ENCODE measurements around the gene MFN2.

MFN2 gene

DNA sequence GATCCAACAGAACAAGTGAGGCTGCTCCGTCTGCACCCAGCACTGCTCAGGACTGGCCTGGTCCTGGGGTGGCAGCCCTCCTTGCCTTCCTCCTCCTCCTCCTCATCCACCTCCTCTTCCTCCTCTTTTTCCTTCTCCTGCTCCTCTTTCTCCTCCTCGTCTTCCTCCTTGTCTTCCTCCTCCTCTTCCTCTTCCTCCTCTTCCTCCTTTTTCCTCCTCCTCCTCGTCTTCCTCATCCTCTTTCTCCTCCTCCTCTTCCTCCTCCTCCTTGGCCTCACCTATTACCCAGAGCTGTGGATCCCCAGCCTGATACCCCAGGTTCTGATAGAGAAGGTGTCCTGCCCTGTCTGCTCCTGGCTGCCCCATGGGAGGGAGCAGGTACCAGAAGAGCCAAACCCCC is 16.6 kb upstream of the MFN2 start:
- no peaks in the 10 kb centered on the region for H3K27me3 ChIP-seq (ENCODE audit: insufficient read depth, poor library complexity, severe bottlenecking)
- no peak for ATAC-seq (ENCODE audit: low read depth)
- H3K4me3 ChIP-seq (ENCODE audit: severe bottlenecking) = no peak overlapping the region
- no peaks in the 10 kb centered on the region for H3K4me1 ChIP-seq (ENCODE audit: insufficient read depth, poor library complexity, severe bottlenecking)
- TF ChIP-seq, protein P1, sequence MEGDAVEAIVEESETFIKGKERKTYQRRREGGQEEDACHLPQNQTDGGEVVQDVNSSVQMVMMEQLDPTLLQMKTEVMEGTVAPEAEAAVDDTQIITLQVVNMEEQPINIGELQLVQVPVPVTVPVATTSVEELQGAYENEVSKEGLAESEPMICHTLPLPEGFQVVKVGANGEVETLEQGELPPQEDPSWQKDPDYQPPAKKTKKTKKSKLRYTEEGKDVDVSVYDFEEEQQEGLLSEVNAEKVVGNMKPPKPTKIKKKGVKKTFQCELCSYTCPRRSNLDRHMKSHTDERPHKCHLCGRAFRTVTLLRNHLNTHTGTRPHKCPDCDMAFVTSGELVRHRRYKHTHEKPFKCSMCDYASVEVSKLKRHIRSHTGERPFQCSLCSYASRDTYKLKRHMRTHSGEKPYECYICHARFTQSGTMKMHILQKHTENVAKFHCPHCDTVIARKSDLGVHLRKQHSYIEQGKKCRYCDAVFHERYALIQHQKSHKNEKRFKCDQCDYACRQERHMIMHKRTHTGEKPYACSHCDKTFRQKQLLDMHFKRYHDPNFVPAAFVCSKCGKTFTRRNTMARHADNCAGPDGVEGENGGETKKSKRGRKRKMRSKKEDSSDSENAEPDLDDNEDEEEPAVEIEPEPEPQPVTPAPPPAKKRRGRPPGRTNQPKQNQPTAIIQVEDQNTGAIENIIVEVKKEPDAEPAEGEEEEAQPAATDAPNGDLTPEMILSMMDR (IDR thresholded peaks at IDR 0.05; ENCODE audit: poor library complexity, severe bottlenecking) = no peak
- DNase-seq (ENCODE audit: low spot score) = no peak
- H3K9me3 ChIP-seq (ENCODE audit: severe bottlenecking) = no peaks in the 10 kb centered on the region
- no peak overlapping the region for H3K27ac ChIP-seq (ENCODE audit: poor library complexity, severe bottlenecking)
- peaks cover 57% of the 10 kb centered on the region for H3K36me3 ChIP-seq (ENCODE audit: low read depth)

DNA sequence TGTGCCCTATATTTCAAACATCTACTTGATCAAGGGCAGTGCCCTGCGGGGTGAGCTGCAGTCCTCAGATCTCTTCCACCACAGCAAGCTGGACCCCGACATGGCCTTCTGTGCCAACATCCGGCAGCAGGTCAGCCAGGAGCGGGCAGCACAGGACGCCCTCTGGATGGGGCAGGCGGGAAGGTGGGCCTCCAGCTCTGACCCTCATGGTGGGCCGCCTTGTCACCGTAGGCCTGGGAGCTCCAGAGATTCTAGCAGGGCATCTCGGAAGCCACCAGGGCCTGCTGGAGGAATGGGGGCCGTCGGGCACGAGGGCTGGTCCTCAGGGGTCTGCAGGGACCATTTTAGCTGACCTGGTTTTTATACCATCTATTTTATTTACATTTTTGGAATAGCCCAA is 15.6 kb upstream of the MFN2 start:
- no peaks in the 10 kb centered on the region for H3K9me3 ChIP-seq (ENCODE audit: severe bottlenecking)
- no peaks in the 10 kb centered on the region for H3K27me3 ChIP-seq (ENCODE audit: insufficient read depth, poor library complexity, severe bottlenecking)
- TF ChIP-seq, protein P1 (IDR thresholded peaks at IDR 0.05; ENCODE audit: poor library complexity, severe bottlenecking) = no peak
- DNase-seq (ENCODE audit: low spot score) (no peak), ATAC-seq (ENCODE audit: low read depth) (no peak)
- H3K36me3 ChIP-seq (ENCODE audit: low read depth) = peaks cover 58% of the 10 kb centered on the region
- H3K4me1 ChIP-seq (ENCODE audit: insufficient read depth, poor library complexity, severe bottlenecking) = no peaks in the 10 kb centered on the region
- no peak overlapping the region for H3K4me3 ChIP-seq (ENCODE audit: severe bottlenecking)
- H3K27ac ChIP-seq (ENCODE audit: poor library complexity, severe bottlenecking) = no peak overlapping the region

DNA sequence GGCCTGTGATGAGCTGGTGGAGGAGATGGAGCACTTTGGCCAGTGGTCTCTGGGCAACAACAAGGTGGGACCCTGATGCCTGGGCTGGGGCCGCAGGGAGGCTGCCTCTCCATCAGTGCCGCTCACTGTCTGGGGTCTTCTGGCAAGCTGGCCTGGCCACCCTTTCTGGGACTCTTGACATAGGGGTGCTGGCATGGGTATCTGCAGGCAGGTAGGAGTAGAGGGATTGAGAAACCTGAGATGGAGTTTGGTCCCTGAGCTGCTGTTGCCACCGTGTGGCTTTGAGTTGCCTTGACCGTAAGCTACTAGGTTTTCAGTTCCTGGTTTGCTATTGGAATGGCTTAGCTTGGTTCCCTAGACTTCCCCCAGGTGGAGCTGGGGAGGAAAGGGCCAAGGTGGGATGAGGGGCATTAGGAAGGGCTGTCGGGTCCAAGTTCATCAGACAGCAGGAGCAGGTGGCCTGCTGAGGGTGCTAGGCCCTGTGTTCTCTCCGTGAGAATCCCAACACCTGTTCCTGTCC is 13.2 kb upstream of the MFN2 start:
- ATAC-seq (ENCODE audit: low read depth) = peak; percentile 83

DNA sequence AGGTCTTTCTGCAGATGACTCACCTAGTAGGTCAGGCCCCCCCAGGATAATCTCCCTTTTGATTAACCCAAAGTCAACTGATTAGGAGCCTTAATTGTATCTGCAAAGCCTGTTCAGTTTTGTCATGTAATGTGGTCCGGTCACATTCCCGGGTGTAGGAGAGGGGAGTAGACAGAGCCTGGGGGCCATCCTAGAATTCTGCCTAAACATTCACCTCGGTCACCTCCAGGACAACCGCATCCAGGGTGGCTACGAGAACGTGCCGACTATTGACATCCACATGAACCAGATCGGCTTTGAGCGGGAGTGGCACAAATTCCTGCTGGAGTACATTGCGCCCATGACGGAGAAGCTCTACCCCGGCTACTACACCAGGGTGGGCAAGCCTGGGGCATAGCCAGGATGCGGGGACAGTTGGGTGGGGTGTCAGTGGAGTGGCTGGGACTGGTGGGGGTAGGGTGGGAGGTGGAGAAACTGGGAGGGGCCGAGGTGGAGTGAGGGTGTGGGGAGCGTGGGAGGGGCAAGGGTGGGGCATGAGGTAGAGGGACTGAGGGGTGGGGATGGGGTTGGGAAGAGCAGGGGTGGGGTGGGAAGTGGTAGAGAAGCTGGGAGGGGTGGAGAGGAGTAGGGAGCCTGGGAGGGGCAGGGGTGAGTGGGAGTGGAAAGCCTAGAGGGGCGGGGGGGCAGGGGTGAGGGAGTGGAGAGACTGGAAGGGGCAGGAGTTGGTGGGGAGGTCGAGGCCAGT is 9.6 kb upstream of the MFN2 start:
- TF ChIP-seq, protein P1 (IDR thresholded peaks at IDR 0.05; ENCODE audit: poor library complexity, severe bottlenecking) = no peak
- ATAC-seq (ENCODE audit: low read depth) (no peak), DNase-seq (ENCODE audit: low spot score) (no peak)
- Histone ChIP-seq H3K27ac (ENCODE audit: poor library complexity, severe bottlenecking) (no peak overlapping the region), H3K9me3 (ENCODE audit: severe bottlenecking) (no peaks in the 10 kb centered on the region), H3K27me3 (ENCODE audit: insufficient read depth, poor library complexity, severe bottlenecking) (no peaks in the 10 kb centered on the region), H3K4me3 (ENCODE audit: severe bottlenecking) (no peak overlapping the region), H3K4me1 (ENCODE audit: insufficient read depth, poor library complexity, severe bottlenecking) (no peaks in the 10 kb centered on the region), H3K36me3 (ENCODE audit: low read depth) (peaks cover 49% of the 10 kb centered on the region)

More for the DNA sequence above, 13.2 kb upstream of the MFN2 start:
- TF ChIP-seq, protein P1 (IDR thresholded peaks at IDR 0.05; ENCODE audit: poor library complexity, severe bottlenecking) = peak; percentile 57
- H3K9me3 ChIP-seq (ENCODE audit: severe bottlenecking) = no peaks in the 10 kb centered on the region
- no peak overlapping the region for H3K27ac ChIP-seq (ENCODE audit: poor library complexity, severe bottlenecking)
- no peaks in the 10 kb centered on the region for H3K4me1 ChIP-seq (ENCODE audit: insufficient read depth, poor library complexity, severe bottlenecking)
- H3K36me3 ChIP-seq (ENCODE audit: low read depth) = peaks cover 49% of the 10 kb centered on the region
- DNase-seq (ENCODE audit: low spot score) = no peak
- no peaks in the 10 kb centered on the region for H3K27me3 ChIP-seq (ENCODE audit: insufficient read depth, poor library complexity, severe bottlenecking)
- no peak overlapping the region for H3K4me3 ChIP-seq (ENCODE audit: severe bottlenecking)

DNA sequence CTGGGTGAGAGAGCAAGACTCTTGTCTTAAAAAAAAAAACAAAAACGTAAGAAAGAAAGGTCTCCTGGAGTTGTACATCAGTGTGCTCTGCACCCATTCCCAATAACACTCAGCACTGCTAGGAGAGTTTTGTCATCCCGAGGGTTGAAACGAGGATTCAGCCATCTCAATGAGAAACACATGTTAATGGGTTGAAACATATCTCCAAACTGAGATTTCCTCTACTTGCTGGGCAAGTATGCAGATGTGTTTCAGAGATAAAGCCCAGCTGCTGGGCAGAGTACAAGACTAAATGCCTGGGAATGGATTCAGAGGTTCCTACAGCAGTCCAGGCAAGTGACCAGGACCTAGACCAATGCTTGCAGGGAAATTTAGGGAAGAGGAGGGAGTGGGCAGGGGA is 2.6 kb upstream of the MFN2 start:
- no peaks in the 10 kb centered on the region for H3K9me3 ChIP-seq (ENCODE audit: severe bottlenecking)
- H3K4me3 ChIP-seq (ENCODE audit: severe bottlenecking) = no peak overlapping the region
- no peak for ATAC-seq (ENCODE audit: low read depth)
- TF ChIP-seq, protein P1 (IDR thresholded peaks at IDR 0.05; ENCODE audit: poor library complexity, severe bottlenecking) = no peak
- no peak for DNase-seq (ENCODE audit: low spot score)
- no peaks in the 10 kb centered on the region for H3K27me3 ChIP-seq (ENCODE audit: insufficient read depth, poor library complexity, severe bottlenecking)
- H3K4me1 ChIP-seq (ENCODE audit: insufficient read depth, poor library complexity, severe bottlenecking) = peaks cover 14% of the 10 kb centered on the region
- H3K36me3 ChIP-seq (ENCODE audit: low read depth) = peaks cover 21% of the 10 kb centered on the region
- no peak overlapping the region for H3K27ac ChIP-seq (ENCODE audit: poor library complexity, severe bottlenecking)

Measured in RWPE2 (cell line).